Omental fat pad (tissue), 4 donors: ENCODE measurements around the gene THSD7B. TPM values are rescaled to one million over a fixed set of nuclear protein-coding genes. Genes with fewer than 3 reads are reported as not detected.

Experiments
- ATAC-seq: fragments of 150-250 bp; one replicate; pipeline ENCODE4 v1.9.1; 2016; ENCODE audit warnings: mild to moderate bottlenecking, moderate library complexity; ENCODE audit not compliant: low FRiP score
- DNase-seq: peaks from one replicate; pipeline ENCODE4 v3.0.0-alpha.2; 2019; ENCODE audit warnings: low spot score
- total RNA-seq, 4 donors: library from RNA; depleted of rRNA; stranded (reverse); fragments of >200 nt; gene quantifications; one replicate each; pipeline ENCODE4 v1.1.0, GENCODE V29; 2016
- TF ChIP-seq, protein P1 (sequence below), 3 donors: fragments of 450-650 bp; IDR thresholded peaks; one replicate each; pipeline ENCODE4 v1.5.1; 2016 to 2017; ENCODE audit warnings: antibody characterized with exemption in 3 of 3, mild to moderate bottlenecking in 3 of 3, moderate library complexity in 2 of 3

Gene THSD7B
- total RNA-seq, 4 donors from 2014 or later = 0.74 to 12.9 (median 2.5) TPM

DNA sequence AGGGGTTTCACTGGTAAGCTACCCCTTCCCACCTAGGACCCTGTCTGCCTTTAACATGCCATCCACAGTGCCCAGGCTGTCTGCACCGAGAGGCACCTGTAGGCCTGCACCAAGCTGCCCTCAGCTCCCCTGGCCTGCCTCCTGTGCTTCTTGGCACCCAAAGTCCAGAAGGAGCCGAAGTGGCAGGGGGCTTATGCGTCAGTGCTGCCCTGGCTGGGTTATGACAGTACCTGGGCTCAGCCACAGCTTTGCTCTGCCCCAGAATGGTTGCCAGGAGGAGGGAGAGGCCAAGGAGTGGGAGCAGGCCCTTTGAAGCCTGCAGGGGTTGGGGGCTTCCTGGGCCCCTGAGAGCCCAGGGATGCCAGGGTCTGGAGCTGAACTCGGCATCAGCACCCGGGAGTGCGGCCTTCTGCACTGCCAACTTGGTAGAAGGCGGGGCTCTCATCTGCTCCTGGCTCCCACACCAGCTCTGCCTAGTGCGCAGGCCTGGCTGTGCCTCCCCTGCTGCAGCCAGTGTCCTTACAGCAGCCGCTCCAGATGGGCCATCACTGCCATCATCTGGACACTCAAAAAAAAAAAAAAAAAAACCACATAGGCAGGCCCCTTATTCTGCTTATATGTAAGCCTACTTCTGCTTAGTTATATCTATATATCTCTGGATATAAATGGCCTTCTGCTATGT is 155.4 kb downstream of the THSD7B start:
- DNase-seq (no peak), ATAC-seq (no peak)
- TF ChIP-seq, protein P1, sequence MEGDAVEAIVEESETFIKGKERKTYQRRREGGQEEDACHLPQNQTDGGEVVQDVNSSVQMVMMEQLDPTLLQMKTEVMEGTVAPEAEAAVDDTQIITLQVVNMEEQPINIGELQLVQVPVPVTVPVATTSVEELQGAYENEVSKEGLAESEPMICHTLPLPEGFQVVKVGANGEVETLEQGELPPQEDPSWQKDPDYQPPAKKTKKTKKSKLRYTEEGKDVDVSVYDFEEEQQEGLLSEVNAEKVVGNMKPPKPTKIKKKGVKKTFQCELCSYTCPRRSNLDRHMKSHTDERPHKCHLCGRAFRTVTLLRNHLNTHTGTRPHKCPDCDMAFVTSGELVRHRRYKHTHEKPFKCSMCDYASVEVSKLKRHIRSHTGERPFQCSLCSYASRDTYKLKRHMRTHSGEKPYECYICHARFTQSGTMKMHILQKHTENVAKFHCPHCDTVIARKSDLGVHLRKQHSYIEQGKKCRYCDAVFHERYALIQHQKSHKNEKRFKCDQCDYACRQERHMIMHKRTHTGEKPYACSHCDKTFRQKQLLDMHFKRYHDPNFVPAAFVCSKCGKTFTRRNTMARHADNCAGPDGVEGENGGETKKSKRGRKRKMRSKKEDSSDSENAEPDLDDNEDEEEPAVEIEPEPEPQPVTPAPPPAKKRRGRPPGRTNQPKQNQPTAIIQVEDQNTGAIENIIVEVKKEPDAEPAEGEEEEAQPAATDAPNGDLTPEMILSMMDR (IDR thresholded peaks at IDR 0.05) = no peak

GRCh38 chr2:136927156-136927555 is 161.8 kb downstream of the THSD7B start:
- DNase-seq = no peak
- TF ChIP-seq, protein P1 (IDR thresholded peaks at IDR 0.05) = no peak
- ATAC-seq = no peak

DNA sequence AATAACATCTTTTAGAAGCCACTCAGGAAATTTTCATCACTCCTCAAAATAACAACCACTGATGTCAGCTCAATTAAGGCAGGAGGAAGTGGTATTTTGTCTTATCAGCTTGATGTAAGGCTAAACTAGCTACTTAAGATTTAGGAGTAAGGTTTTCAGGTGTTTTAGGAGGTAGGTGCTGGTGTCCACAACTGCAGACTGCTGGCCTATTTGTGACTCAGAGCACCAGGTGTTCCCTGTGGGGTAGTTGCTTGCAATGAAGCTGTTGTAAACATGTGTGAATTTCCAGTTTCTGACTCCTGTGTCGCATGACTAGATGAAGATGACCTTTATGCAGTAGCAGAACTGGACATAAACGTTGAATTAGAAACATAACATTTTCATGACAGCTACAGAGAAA is 164.2 kb downstream of the THSD7B start:
- TF ChIP-seq, protein P1 (IDR thresholded peaks at IDR 0.05) = no peak
- ATAC-seq (no peak), DNase-seq (no peak)

DNA sequence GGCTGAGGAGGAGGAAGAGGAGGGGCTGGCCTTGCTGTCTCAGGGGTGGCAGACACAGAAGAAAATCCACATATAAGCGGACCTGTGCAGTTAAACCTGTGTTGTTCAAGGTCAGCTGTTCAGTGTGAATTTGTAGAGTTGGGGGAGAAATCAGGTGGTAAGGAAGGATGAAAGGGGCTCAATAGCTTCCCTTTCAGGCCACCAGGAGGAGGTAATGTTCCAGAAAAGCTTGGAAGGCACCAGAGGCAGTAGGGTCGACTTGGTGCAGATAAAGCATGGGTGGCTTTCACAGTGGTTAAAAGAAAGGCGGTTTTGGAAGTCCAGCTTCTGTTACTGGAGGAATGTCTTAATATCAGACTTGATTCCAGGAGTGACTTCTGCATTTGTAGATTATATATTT is 167.4 kb downstream of the THSD7B start:
- ATAC-seq (no peak), DNase-seq (no peak)
- TF ChIP-seq, protein P1 (IDR thresholded peaks at IDR 0.05) = no peak

- no peak for ATAC-seq
- DNase-seq = no peak
- TF ChIP-seq, protein P1 (IDR thresholded peaks at IDR 0.05) = no peak
Observed at GRCh38 chr2:136935119-136935518, 169.8 kb downstream of the THSD7B start.

DNA sequence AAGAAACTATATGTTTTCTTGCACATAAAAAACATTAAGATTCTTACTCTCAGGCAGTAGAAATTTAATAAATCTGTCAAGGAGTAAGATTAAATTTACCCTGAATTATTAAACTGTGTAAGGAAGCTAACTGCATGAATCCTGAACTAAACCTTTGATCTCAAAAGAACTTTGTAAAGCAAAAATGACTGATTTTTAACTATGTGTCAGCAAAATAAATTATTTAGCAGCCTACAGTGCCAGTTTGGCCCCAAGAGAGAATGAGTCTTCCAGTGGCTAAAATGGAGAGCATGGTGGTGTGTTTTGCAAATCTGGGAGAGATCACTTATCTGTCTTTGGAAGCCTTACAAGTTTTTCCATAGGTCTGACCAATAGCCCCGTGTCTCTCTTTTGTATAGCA is 190.7 kb downstream of the THSD7B start:
- TF ChIP-seq, protein P1 (IDR thresholded peaks at IDR 0.05) = no peak
- ATAC-seq (no peak), DNase-seq (no peak)

- DNase-seq = no peak
- ATAC-seq = no peak
- TF ChIP-seq, protein P1 (IDR thresholded peaks at IDR 0.05) = no peak
Observed at GRCh38 chr2:136957044-136957443, 191.7 kb downstream of the THSD7B start.
